HCT116 (cell line): Measurements from ENCODE around the gene DMAC2. TPM values are rescaled to one million over a fixed set of nuclear protein-coding genes. Genes with fewer than 3 reads are reported as not detected.

Source experiments
- ATAC-seq: fragments of 200-7000 bp; cut with Tn5 transposase; 2 replicates; pipeline ENCODE4 v1.9.1; 2020; ENCODE audit warnings: mild to moderate bottlenecking, moderate library complexity
- BruUV-seq: library from RNA; stranded (reverse); fragments of 400-500 nt; replicated peaks from 2 replicates; lab custom pipeline; 2021; lab: Mats Ljungman, UMichigan
- CTCF ChIA-PET: fragments of 300-600 bp; sonication (Branson Sonifier 250); formaldehyde crosslinking; loops from one replicate; lab custom pipeline; 2021; ENCODE audit warnings: antibody characterized with exemption; lab: Charles Lee
- POLR2A ChIA-PET: fragments of 300-600, 350-600 bp; sonication (Branson Sonifier 250); formaldehyde crosslinking; loops from one replicate; lab custom pipeline; 2021; ENCODE audit warnings: antibody characterized with exemption; lab: Charles Lee
- RAD21 ChIA-PET, 2 experiments: fragments of 300-600 bp; sonication (Branson Sonifier 250); formaldehyde crosslinking; loops; one replicate each; lab custom pipeline; 2023; ENCODE audit warnings: low total read pairs in 2 of 2; ENCODE audit not compliant: uncharacterized antibody in 2 of 2, unreplicated experiment in 2 of 2, low non-redundant PET in 1 of 2; lab: Charles Lee
- DNase-seq: peaks from one replicate; pipeline ENCODE4 v3.0.0-alpha.2; 2010; ENCODE audit warnings: low read depth, low spot score
- H2AFZ ChIP-seq: fragments of 200-600 bp; shearing (Covaris generic), sonication (generic); 2 replicates; pipeline ENCODE4 v1.6.1; 2017; ENCODE audit warnings: low read depth, mixed run types, mixed read lengths, antibody characterized with exemption, low read length; ENCODE audit not compliant: poor library complexity, severe bottlenecking
- H3K27ac ChIP-seq: 2 replicates; pipeline ENCODE4 v1.5.1; 2012; ENCODE audit warnings: low read depth, low read length
- H3K27me3 ChIP-seq: fragments of 200-600 bp; sonication (generic); 2 replicates; pipeline ENCODE4 v1.6.1; 2016; ENCODE audit warnings: mixed run types, low read length, mixed read lengths; ENCODE audit not compliant: insufficient read depth
- H3K36me3 ChIP-seq, 2 experiments: fragments of 200-500 bp in 1 of 2; fragments of 200-600 bp in 1 of 2; sonication (Bioruptor generic) in 1 of 2; sonication (generic) in 1 of 2; 2 replicates each; pipeline versions ENCODE4 v1.5.1 to v1.6.1; 2014 to 2016; ENCODE audit warnings: low read length in 2 of 2, inconsistent platforms in 1 of 2, mixed read lengths in 1 of 2, mixed run types in 1 of 2; ENCODE audit not compliant: insufficient read depth in 2 of 2, control insufficient read depth in 1 of 2
- H3K4me1 ChIP-seq, 2 experiments: fragments of 200-600 bp in 1 of 2; sonication (generic) in 1 of 2; 2 replicates each; pipeline versions ENCODE4 v1.5.1 to v1.6.1; 2012 to 2017; ENCODE audit warnings: low read length in 2 of 2, inconsistent platforms in 1 of 2, mild to moderate bottlenecking in 1 of 2, mixed read lengths in 1 of 2, mixed run types in 1 of 2, moderate library complexity in 1 of 2; ENCODE audit not compliant: insufficient read depth in 2 of 2, control insufficient read depth in 1 of 2
- H3K4me2 ChIP-seq: fragments of 200-600 bp; sonication (generic); 2 replicates; pipeline ENCODE4 v1.6.1; 2017; ENCODE audit warnings: mixed run types, low read length, mixed read lengths
- H3K4me3 ChIP-seq, 2 experiments: fragments of 200-600 bp in 1 of 2; sonication (generic) in 1 of 2; replicated peaks in 1 of 2; 2 replicates each; pipeline ENCODE4 v1.5.1; 2011 to 2016; ENCODE audit warnings: low read length in 2 of 2, control low read depth in 1 of 2, low read depth in 1 of 2, mild to moderate bottlenecking in 1 of 2, mixed read lengths in 1 of 2, mixed run types in 1 of 2
- H3K79me2 ChIP-seq: fragments of 200-600 bp; sonication (generic); 2 replicates; pipeline ENCODE4 v1.6.1; 2017; ENCODE audit warnings: mild to moderate bottlenecking, mixed run types, low read length, moderate library complexity, mixed read lengths; ENCODE audit not compliant: insufficient read depth
- H3K9ac ChIP-seq: fragments of 200-600 bp; sonication (generic); 2 replicates; pipeline ENCODE4 v1.6.1; 2016; ENCODE audit warnings: low read length, mixed read lengths
- H3K9me2 ChIP-seq: fragments of 200-600 bp; sonication (generic), shearing (Covaris generic); 2 replicates; pipeline ENCODE4 v1.6.1; 2017; ENCODE audit warnings: mixed run types, mild to moderate bottlenecking, moderate library complexity; ENCODE audit not compliant: insufficient read depth
- H3K9me3 ChIP-seq, 2 experiments: fragments of 200-500 bp in 1 of 2; fragments of 200-600 bp in 1 of 2; sonication (Bioruptor generic) in 1 of 2; sonication (generic) in 1 of 2; 2 replicates each; pipeline ENCODE4 v1.6.1; 2014 to 2017; ENCODE audit warnings: low read length in 2 of 2, mixed read lengths in 2 of 2, inconsistent platforms in 1 of 2, low read depth in 1 of 2, mild to moderate bottlenecking in 1 of 2, mixed run types in 1 of 2, moderate library complexity in 1 of 2; ENCODE audit not compliant: control insufficient read depth in 1 of 2, insufficient read depth in 1 of 2
- H4K20me1 ChIP-seq: fragments of 200-600 bp; sonication (generic), shearing (Covaris generic); 2 replicates; pipeline ENCODE4 v1.6.1; 2017; ENCODE audit warnings: mixed run types, mild to moderate bottlenecking, moderate library complexity; ENCODE audit not compliant: insufficient read depth
- CBX3 ChIP-seq: IDR thresholded peaks from 2 replicates; pipeline ENCODE4 v1.6.1; 2012; ENCODE audit warnings: low read depth
- EZH2 ChIP-seq: fragments of 200-600 bp; sonication (generic); IDR thresholded peaks from 2 replicates; pipeline ENCODE4 v1.6.1; 2017; ENCODE audit warnings: antibody characterized with exemption, mixed run types
- JUND ChIP-seq: IDR thresholded peaks from 2 replicates; pipeline ENCODE4 v1.6.1; 2012
- POLR2A ChIP-seq: IDR thresholded peaks from 2 replicates; pipeline ENCODE4 v1.7.0; 2011; ENCODE audit warnings: borderline replicate concordance; ENCODE audit not compliant: insufficient read depth, insufficient read length; ENCODE audit errors: extremely low read depth
- SIN3A ChIP-seq: IDR thresholded peaks from 2 replicates; pipeline ENCODE4 v1.6.1; 2012; ENCODE audit warnings: low read depth
- TCF7L2 ChIP-seq: IDR thresholded peaks from 2 replicates; pipeline ENCODE4 v1.7.0; 2011; ENCODE audit warnings: borderline replicate concordance, inconsistent platforms; ENCODE audit not compliant: insufficient read depth, insufficient read length; ENCODE audit errors: extremely low read depth
- ZFX ChIP-seq: fragments of 450-650 bp; IDR thresholded peaks from 2 replicates; pipeline ENCODE4 v1.6.1; 2017
- intact Hi-C: fragments of 100-400 bp; cut with micrococcal nuclease; formaldehyde crosslinking; loops from 2 replicates; pipeline ENCODE4 v1.10.0; 2022
- total RNA-seq: library from RNA; stranded (reverse); gene quantifications from one replicate; pipeline ENCODE4 v1.2.1, GENCODE V29; 2021; ENCODE audit not compliant: unreplicated experiment
- TF ChIP-seq, protein P1 (sequence below): IDR thresholded peaks from 2 replicates; pipeline ENCODE4 v1.6.1; 2012; ENCODE audit warnings: low read depth
- TF ChIP-seq, protein P2 (sequence below), 3 experiments: fragments of 200-600 bp in 1 of 3; sonication (generic) in 1 of 3; IDR thresholded peaks in 2 of 3; conservative IDR thresholded peaks in 1 of 3; 2 replicates each; pipeline ENCODE4 v1.5.1; 2012 to 2017; ENCODE audit warnings: low read depth in 2 of 3, low read length in 2 of 3, antibody characterized with exemption in 1 of 3, borderline replicate concordance in 1 of 3, control low read depth in 1 of 3, mild to moderate bottlenecking in 1 of 3, mixed read lengths in 1 of 3, mixed run types in 1 of 3, moderate library complexity in 1 of 3; ENCODE audit not compliant: insufficient read depth in 1 of 3

DMAC2 gene
- total RNA-seq, 1 experiment from 2014 or later: 65.6 TPM

DNA sequence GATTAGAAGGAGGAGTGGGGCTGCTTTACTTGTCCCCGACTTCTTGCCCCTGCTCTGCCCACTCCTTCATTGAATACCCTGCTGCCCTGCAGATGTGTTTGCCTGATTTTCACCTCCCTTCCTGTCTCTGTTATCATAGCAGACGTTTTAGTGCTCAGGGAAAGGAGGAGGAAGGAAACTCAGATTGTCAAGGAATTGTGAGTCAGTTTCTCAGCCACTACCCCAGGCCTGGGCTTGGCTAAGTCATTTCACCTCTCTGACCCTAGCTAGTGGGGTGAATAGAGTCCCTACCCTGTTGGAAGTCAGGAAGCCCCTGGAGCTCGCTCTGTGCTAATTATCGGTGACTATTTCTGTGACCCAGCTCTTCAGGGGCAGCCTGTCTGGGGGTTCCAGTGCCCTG, 38.2 kb downstream of the DMAC2 start:
- no peak for TF ChIP-seq POLR2A
- TF ChIP-seq, protein P1, sequence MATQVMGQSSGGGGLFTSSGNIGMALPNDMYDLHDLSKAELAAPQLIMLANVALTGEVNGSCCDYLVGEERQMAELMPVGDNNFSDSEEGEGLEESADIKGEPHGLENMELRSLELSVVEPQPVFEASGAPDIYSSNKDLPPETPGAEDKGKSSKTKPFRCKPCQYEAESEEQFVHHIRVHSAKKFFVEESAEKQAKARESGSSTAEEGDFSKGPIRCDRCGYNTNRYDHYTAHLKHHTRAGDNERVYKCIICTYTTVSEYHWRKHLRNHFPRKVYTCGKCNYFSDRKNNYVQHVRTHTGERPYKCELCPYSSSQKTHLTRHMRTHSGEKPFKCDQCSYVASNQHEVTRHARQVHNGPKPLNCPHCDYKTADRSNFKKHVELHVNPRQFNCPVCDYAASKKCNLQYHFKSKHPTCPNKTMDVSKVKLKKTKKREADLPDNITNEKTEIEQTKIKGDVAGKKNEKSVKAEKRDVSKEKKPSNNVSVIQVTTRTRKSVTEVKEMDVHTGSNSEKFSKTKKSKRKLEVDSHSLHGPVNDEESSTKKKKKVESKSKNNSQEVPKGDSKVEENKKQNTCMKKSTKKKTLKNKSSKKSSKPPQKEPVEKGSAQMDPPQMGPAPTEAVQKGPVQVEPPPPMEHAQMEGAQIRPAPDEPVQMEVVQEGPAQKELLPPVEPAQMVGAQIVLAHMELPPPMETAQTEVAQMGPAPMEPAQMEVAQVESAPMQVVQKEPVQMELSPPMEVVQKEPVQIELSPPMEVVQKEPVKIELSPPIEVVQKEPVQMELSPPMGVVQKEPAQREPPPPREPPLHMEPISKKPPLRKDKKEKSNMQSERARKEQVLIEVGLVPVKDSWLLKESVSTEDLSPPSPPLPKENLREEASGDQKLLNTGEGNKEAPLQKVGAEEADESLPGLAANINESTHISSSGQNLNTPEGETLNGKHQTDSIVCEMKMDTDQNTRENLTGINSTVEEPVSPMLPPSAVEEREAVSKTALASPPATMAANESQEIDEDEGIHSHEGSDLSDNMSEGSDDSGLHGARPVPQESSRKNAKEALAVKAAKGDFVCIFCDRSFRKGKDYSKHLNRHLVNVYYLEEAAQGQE: no peak
- no peak for TF ChIP-seq EZH2
- no peak for TF ChIP-seq TCF7L2
- TF ChIP-seq ZFX: no peak
- TF ChIP-seq SIN3A: no peak
- no peak for TF ChIP-seq CBX3
- TF ChIP-seq JUND: no peak
- TF ChIP-seq, protein P2, sequence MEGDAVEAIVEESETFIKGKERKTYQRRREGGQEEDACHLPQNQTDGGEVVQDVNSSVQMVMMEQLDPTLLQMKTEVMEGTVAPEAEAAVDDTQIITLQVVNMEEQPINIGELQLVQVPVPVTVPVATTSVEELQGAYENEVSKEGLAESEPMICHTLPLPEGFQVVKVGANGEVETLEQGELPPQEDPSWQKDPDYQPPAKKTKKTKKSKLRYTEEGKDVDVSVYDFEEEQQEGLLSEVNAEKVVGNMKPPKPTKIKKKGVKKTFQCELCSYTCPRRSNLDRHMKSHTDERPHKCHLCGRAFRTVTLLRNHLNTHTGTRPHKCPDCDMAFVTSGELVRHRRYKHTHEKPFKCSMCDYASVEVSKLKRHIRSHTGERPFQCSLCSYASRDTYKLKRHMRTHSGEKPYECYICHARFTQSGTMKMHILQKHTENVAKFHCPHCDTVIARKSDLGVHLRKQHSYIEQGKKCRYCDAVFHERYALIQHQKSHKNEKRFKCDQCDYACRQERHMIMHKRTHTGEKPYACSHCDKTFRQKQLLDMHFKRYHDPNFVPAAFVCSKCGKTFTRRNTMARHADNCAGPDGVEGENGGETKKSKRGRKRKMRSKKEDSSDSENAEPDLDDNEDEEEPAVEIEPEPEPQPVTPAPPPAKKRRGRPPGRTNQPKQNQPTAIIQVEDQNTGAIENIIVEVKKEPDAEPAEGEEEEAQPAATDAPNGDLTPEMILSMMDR (IDR thresholded peaks at IDR 0.05 in 2 of 3, conservative IDR thresholded peaks at IDR 0.05 in 1 of 3; ENCODE audit: borderline replicate concordance in 1 of 3, insufficient read depth in 1 of 3, low read depth in 2 of 3, low read length in 2 of 3): no peak
- Histone ChIP-seq H3K4me3 (no peak overlapping the region), H3K9me2 (no peaks in the 10 kb centered on the region), H4K20me1 (no peaks in the 10 kb centered on the region), H3K9ac (no peak overlapping the region), H3K4me1 (peaks cover 9 to 13% of the 10 kb centered on the region in 2 experiments), H3K27me3 (no peaks in the 10 kb centered on the region), H3K27ac (no peak overlapping the region), H3K79me2 (peaks cover 25% of the 10 kb centered on the region), H3K36me3 (0 out of 4 replicates have a peak, but pooled peaks cover 0 to 3% of the 10 kb centered on the region in 2 experiments), H3K4me2 (no peak overlapping the region), H3K9me3 (no peaks in the 10 kb centered on the region), H2AFZ (no peak overlapping the region)
- no TSS peak for BruUV-seq
- CTCF ChIA-PET: no interaction called here
- intact Hi-C loops: no loop called here
- POLR2A ChIA-PET: no interaction called here
- no peak for ATAC-seq
- DNase-seq: no peak
- RAD21 ChIA-PET: no interaction called here
